Dendritic cell treated with granulocyte-macrophage colony-stimulating factor and Interleukin-4, amounts not matched to agents 40 ng/mL and 50 ng/mL, for 4 days (primary cell): ENCODE results near the gene IGLL5.

Source experiments
- H3K27ac Mint-ChIP-seq: one replicate; pipeline ENCODE4 v1.8.0; 2022; ENCODE audit warnings: mild to moderate bottlenecking, mixed read lengths
- H3K27me3 Mint-ChIP-seq: one replicate; pipeline ENCODE4 v1.8.0; 2022; ENCODE audit warnings: mild to moderate bottlenecking, mixed read lengths
- H3K36me3 Mint-ChIP-seq: one replicate; pipeline ENCODE4 v1.8.0; 2022; ENCODE audit warnings: low read depth, mixed read lengths
- H3K4me1 Mint-ChIP-seq: one replicate; pipeline ENCODE4 v1.8.0; 2022; ENCODE audit warnings: low read depth, mixed read lengths
- H3K4me3 Mint-ChIP-seq: one replicate; pipeline ENCODE4 v1.8.0; 2022; ENCODE audit warnings: mild to moderate bottlenecking, moderate library complexity, mixed read lengths
- H3K9me3 Mint-ChIP-seq: one replicate; pipeline ENCODE4 v1.8.0; 2022; ENCODE audit warnings: mixed read lengths
- intact Hi-C: fragments of 100-400 bp; cut with micrococcal nuclease; formaldehyde crosslinking; loops from one replicate; pipeline ENCODE4 v1.15.0; 2022

Gene IGLL5

DNA sequence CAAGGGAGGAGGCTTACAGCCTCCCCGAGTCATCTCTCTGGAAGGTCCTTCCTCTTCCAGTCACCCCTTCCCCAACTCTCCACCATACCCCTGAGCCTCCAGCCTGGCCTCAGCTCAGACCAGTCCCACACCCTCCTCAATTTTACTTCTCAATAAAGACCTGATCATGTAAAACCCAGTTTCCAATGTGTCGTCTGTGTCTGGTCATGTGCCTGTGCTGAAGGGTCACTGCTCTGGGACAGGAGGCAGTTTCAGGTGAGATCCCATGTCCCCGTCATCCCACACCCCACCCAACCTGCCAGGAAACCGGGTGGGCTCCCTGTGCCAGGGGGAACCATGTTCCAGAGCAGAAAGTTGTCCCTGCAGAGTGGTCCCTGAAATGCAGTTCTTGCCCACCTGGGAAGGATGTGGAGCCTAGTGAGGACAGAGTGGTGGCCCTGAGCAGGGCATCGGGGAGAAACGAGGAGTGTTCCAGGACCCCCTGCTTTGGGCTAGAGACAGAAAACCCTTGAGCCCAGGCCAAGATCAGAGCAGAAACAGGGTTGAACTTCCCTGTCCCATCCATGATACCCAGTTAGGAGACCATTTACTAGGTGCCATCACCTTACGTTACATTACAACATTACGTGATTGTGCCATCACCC, 19.4 kb downstream of the IGLL5 start:
- peaks cover 22% of the 10 kb centered on the region for H3K4me1 Mint-ChIP-seq
- H3K27me3 Mint-ChIP-seq, result peaks cover 14% of the 10 kb centered on the region
- no peak overlapping the region for H3K27ac Mint-ChIP-seq
- intact Hi-C loops, result no loop called here
- no peak overlapping the region for H3K4me3 Mint-ChIP-seq
- no peaks in the 10 kb centered on the region for H3K9me3 Mint-ChIP-seq
- no peaks in the 10 kb centered on the region for H3K36me3 Mint-ChIP-seq

GRCh38 chr22:22907551-22908494, 20.2 kb downstream of the IGLL5 start:
- H3K36me3 Mint-ChIP-seq, result no peaks in the 10 kb centered on the region
- H3K27ac Mint-ChIP-seq, result no peak overlapping the region
- intact Hi-C loops, result no loop called here
- no peaks in the 10 kb centered on the region for H3K9me3 Mint-ChIP-seq
- H3K4me1 Mint-ChIP-seq, result peaks cover 16% of the 10 kb centered on the region
- H3K27me3 Mint-ChIP-seq, result peaks cover 14% of the 10 kb centered on the region
- H3K4me3 Mint-ChIP-seq, result no peak overlapping the region

DNA sequence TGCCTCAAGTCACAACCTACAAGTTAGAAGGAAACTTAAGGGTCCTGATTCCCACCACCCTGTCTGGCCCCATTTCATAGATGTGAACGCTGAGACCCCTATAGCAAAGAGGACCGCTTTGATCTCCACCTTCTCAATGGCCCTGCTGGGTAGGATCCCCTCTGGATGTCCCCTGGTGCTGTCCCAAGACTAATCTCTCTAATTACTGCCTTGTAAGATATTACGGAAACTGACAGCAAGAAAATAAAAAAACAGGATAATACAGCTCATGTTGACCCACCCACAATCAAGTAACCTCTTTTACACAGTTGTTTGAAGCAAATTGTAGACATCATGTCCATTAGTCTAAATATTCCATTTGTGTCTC, 20.9 kb downstream of the IGLL5 start:
- Mint-ChIP-seq H3K27me3 (peaks cover 14% of the 10 kb centered on the region), H3K4me1 (peaks cover 9% of the 10 kb centered on the region), H3K9me3 (no peaks in the 10 kb centered on the region), H3K27ac (no peak overlapping the region), H3K36me3 (no peaks in the 10 kb centered on the region), H3K4me3 (no peak overlapping the region)
- intact Hi-C loops, result no loop called here

DNA sequence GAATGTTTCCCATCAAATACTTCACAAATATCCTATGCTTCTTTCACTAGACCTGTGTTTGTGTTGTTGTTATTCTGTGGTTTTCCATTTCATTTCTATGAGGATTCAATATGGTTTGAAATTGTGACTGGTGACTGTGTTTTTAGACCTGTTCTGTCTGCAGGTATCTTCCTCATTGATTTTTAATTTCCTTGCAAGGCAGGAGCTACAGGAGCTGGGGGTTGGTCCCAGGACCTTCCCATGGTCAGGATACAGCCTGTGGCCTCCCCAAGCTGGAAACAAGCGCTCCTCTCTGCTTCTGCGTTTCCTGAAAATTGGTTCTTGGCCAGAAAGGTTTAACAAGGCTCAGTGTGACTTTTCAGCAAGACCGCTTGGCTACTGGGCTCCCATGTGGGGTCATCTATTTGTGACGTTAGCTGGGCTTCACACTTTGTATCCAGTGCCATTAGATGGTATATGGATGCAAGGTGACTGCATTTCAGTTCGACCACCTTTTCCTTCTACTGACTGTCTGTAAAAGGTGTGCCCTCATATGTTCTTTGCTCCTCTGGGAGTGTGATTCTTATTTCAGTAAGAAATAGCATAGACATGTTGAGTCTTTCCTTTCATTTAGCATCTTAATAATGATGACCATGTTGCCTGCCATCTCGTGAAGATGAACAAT, 21.5 kb downstream of the IGLL5 start:
- no peaks in the 10 kb centered on the region for H3K36me3 Mint-ChIP-seq
- H3K27ac Mint-ChIP-seq, result no peak overlapping the region
- intact Hi-C loops, result no loop called here
- H3K4me3 Mint-ChIP-seq, result no peak overlapping the region
- peaks cover 14% of the 10 kb centered on the region for H3K27me3 Mint-ChIP-seq
- no peaks in the 10 kb centered on the region for H3K9me3 Mint-ChIP-seq
- H3K4me1 Mint-ChIP-seq, result peaks cover 7% of the 10 kb centered on the region

DNA sequence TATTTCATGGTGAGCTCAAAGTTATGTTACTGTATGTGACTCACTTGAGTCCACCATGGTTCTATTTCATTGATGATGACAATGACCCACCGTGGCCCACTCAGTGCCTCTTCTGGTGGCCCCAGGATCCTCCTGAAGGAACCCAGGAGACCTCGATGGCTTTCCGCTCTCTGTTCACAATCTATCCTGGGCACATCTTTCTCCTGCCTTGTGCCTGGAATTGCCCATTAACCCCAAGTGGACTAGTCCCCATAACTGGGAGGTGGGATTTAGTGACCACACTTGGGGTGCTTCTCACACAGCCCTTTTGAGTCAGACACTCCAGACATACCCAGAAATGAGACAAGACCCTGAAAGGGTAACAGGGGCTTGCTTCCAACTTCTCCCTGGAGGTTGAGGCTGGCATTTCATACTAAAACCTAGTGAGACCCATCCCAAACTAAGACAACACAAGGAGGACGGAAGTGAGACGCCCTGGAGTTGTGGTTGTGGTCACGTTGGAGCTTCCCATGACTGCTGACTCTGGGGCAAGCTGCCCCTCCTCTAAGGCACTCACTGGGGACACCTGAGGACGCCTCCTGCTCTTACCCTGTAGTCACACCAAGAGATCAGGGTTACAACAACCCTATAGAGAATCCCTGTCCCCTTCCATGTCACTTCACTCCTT, 22.1 kb downstream of the IGLL5 start:
- Mint-ChIP-seq H3K4me3 (no peak overlapping the region), H3K4me1 (peaks cover 11% of the 10 kb centered on the region)
- intact Hi-C loops, result no loop called here

GRCh38 chr22:22910272-22911240, 22.9 kb downstream of the IGLL5 start:
- H3K9me3 Mint-ChIP-seq, result no peaks in the 10 kb centered on the region
- no peak overlapping the region for H3K4me3 Mint-ChIP-seq
- H3K27me3 Mint-ChIP-seq, result peaks cover 18% of the 10 kb centered on the region
- no peak overlapping the region for H3K27ac Mint-ChIP-seq
- intact Hi-C loops, result no loop called here
- H3K36me3 Mint-ChIP-seq, result no peaks in the 10 kb centered on the region
- H3K4me1 Mint-ChIP-seq, result peaks cover 14% of the 10 kb centered on the region

More for the DNA sequence above, 22.1 kb downstream of the IGLL5 start:
- Mint-ChIP-seq H3K9me3 (no peaks in the 10 kb centered on the region), H3K27ac (peak overlapping the region; percentile 13), H3K27me3 (peaks cover 17% of the 10 kb centered on the region), H3K36me3 (no peaks in the 10 kb centered on the region)

GRCh38 chr22:22911327-22912134, 23.9 kb downstream of the IGLL5 start:
- Mint-ChIP-seq H3K4me1 (peaks cover 21% of the 10 kb centered on the region), H3K9me3 (no peaks in the 10 kb centered on the region), H3K4me3 (no peak overlapping the region), H3K27me3 (peaks cover 18% of the 10 kb centered on the region), H3K27ac (no peak overlapping the region), H3K36me3 (no peaks in the 10 kb centered on the region)
- intact Hi-C loops, result no loop called here

- Mint-ChIP-seq H3K27me3 (peaks cover 14% of the 10 kb centered on the region), H3K4me1 (peaks cover 21% of the 10 kb centered on the region), H3K9me3 (no peaks in the 10 kb centered on the region), H3K27ac (no peak overlapping the region), H3K4me3 (no peak overlapping the region), H3K36me3 (no peaks in the 10 kb centered on the region)
- intact Hi-C loops, result no loop called here
Observed at GRCh38 chr22:22912135-22912987, 24.7 kb downstream of the IGLL5 start.

DNA sequence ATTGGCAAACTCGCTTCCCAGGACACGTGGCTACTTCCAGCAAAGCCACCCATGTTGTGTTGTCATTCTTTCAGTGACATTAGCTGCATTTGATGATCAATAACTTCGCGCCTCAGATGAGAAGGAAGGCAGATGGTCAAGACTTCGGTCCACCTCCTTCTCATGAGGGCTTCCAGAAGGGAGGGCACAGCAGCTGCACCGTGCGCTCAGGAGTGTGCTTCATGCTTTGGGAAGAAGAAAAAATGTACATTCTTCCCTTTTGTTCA, 25.3 kb downstream of the IGLL5 start:
- intact Hi-C loops, result no loop called here
- no peaks in the 10 kb centered on the region for H3K36me3 Mint-ChIP-seq
- H3K27me3 Mint-ChIP-seq, result peaks cover 15% of the 10 kb centered on the region
- peaks cover 21% of the 10 kb centered on the region for H3K4me1 Mint-ChIP-seq
- H3K27ac Mint-ChIP-seq, result no peak overlapping the region
- H3K9me3 Mint-ChIP-seq, result no peaks in the 10 kb centered on the region
- no peak overlapping the region for H3K4me3 Mint-ChIP-seq

- intact Hi-C loops, result no loop called here
- peaks cover 17% of the 10 kb centered on the region for H3K27me3 Mint-ChIP-seq
- no peaks in the 10 kb centered on the region for H3K36me3 Mint-ChIP-seq
- peak overlapping the region; percentile 21 for H3K27ac Mint-ChIP-seq
- H3K4me3 Mint-ChIP-seq, result no peak overlapping the region
- no peaks in the 10 kb centered on the region for H3K9me3 Mint-ChIP-seq
- H3K4me1 Mint-ChIP-seq, result peaks cover 21% of the 10 kb centered on the region
Observed at GRCh38 chr22:22913989-22914388, 26.4 kb downstream of the IGLL5 start.

DNA sequence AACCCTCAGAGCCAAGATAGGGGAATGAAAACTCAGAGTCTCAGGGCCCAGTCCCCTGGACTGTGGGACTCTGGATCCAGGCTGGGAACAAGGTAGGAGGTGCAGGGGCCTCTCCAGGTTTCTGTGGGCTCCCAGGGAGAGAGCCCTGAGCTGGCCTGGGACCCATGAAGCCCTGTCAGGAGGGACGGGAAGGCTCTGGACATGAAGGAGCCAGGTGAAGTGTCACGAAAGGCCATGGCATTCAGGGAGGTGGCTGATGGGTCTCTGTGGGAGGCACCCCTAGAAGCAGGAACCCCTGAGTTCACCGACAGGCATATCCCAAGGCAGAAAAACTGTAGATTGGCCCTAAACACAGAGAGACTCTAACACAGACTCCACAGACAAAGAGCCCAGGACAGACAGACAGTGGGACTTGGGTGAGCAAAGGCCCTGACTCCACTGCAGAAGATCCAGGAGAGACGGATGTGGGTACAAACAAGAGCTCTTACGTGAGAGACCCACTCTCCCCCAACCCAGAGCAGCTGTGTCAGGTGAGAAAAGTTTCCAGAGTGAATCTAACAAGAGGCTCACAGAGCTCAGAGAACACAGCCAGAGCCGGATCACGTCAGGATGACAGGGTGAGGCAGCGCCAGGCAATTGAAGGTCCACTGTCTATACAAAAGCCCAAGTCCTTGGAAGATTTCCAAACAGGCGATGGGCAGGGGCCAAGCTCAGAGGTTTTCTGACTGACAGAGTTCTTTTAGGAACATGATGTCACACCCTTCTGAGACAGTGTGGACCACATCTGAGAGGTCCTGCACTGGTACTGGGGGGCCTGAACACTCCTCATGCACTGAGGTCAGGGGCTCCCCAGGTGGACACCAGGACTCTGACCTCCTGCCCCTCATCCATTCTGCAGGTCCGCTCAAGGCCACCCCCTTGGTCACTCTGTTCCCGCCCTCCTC, 27.4 kb downstream of the IGLL5 start:
- Mint-ChIP-seq H3K27ac (peak overlapping the region; percentile 21), H3K9me3 (no peaks in the 10 kb centered on the region), H3K27me3 (peaks cover 14% of the 10 kb centered on the region), H3K36me3 (no peaks in the 10 kb centered on the region), H3K4me3 (no peak overlapping the region), H3K4me1 (peaks cover 21% of the 10 kb centered on the region)
- intact Hi-C loops, result no loop called here
